Posterior vena cava (tissue), 2 donors: Measurements from ENCODE around the gene TEX48. TPM values are rescaled to one million over a fixed set of nuclear protein-coding genes. Genes with fewer than 3 reads are reported as not detected.

Source experiments
- DNase-seq: peaks from one replicate; pipeline ENCODE4 v3.0.0-alpha.2; 2020; ENCODE audit warnings: low spot score
- intact Hi-C, 2 donors: fragments of 100-400 bp; cut with DNase I; formaldehyde crosslinking; loops; one replicate each; pipeline versions ENCODE4 v1.14.1 to v1.14.2; 2022 to 2023
- total RNA-seq, 2 donors: library from RNA; stranded (reverse); fragmentation: NEBNext Ultra II Directional; extraction: Animal tissue kit (Norgen Biotek cat#: 25700); gene quantifications; one replicate each; pipeline ENCODE4 v1.2.1, GENCODE V29; 2021
- donor health status: DM: yes; HTN: yes; CAD: no.
- donor health status: DM: yes; HTN: yes; CAD: no.

The TEX48 gene
- total RNA-seq, 2 donors from 2014 or later: not detected

DNA sequence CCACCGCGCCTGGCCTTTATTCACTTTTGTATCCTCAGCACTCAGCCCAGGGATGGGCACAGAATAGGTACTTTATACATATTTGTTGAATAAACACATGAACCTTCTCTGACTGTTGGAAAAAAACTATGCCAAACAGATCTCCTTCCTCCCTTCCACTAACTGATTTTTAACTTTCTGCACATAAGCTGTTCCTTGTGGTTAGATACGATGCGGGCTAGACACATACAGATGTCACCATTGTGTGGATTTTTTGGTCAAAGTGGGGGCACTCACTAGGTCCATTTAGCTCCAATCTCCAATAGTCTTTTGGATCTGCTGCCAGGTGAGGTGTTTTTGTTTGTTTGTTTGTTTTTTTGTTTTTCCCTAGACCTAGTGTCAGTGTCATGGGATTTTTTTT lies 5.1 kb downstream of the TEX48 start:
- intact Hi-C loops: loop anchor here in 1 of 2 donors (10.0 kb wide), 1 partner anchor 238 kb away; no protein-coding TSS in a partner anchor
- DNase-seq: no peak

DNA sequence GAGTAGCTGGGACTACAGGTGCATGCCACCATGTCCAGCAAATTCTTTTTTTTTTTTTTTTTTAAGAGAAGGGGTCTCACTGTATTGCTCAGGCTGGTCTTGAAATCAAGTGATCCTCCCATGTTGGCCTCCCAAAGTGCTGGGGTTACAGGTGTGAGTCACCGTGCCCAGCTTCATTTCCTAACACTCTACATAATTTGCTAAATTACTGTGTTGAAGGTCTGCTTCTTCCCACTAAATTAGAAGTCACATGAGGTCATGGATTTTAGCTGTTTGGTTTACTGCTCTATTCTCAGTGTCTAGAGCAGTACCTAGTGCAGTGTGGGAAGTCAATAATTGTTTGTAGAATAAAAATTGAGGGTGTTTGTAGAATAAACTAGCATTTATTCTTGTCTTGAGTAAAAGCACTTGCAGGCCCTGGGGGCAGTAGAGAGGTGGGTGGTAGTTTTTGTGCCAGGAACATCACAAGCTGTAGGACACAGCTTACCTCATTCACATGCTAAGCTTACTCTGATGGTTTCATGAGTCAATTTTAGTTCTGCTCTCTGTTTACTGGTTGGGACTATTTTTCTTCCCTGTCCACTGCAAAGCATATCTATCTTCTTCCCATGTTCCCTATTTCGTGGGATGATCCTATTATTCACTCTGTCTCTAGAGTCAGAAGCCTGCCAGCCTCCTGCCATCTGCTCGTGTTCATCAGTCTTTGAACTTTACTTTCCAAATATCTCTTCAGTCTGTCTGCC lies 7.0 kb downstream of the TEX48 start:
- intact Hi-C loops: loop anchor here in 1 of 2 donors (10.0 kb wide), 1 partner anchor 240 kb away; no protein-coding TSS in a partner anchor
- DNase-seq: no peak

DNA sequence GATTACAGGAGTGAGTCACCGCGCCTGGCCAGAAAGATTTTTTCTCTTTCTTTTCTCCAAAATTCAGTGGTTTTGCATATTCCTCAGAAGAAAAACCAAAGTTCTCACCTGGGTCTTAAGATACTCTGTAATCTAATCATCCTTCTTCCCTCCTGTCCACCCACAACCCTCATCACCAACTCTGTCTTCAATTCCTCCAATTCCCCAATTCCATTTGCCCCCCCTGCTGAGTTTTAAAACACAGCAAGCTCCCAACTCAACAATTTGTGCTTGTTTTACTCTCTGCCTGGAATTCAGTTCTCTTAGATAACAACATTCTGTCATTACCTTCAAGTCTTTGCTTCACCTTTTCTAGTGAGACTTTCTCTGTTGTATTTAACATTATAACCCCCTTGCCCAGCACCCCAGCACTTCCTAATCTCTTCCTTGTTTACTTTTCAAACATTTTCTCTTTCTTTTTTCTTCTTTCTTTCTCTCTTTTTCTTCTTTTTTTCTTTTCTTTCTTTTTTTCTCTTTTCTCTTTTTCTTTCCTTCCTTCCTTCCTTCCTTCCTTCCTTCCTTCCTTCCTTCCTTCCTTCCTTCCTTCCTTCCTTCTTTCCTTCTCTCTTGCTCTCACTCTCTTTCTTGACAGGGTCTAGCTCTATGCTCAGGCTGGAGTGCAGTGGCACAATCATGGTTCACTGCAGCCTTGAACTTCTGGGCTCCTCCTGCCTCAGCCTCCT lies 7.8 kb downstream of the TEX48 start:
- intact Hi-C loops: loop anchor here in 1 of 2 donors (10.0 kb wide), 1 partner anchor 241 kb away; no protein-coding TSS in a partner anchor
- no peak for DNase-seq

DNA sequence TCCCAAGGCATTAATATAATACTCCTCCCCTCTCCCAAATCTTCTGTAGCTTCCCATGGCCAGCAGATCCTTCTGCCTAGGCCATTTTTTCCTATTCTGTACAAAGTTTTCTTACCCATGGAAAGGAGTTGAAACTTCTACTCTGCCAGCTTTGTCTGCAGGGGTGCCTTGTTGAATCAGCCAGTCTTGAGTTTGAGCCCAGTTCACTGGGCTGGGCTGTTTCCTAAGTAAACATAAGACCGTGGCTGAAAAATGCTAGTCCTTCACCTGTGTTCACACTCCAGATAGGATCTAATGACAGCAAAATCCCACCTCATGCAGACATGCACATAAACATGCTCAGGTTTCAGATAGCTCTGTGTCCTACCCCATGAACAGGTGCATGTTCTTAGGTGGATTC lies 10.4 kb downstream of the TEX48 start:
- no peak for DNase-seq
- intact Hi-C loops: loop anchor here in 1 of 2 donors (10.0 kb wide), 1 partner anchor 243 kb away; no protein-coding TSS in a partner anchor

DNA sequence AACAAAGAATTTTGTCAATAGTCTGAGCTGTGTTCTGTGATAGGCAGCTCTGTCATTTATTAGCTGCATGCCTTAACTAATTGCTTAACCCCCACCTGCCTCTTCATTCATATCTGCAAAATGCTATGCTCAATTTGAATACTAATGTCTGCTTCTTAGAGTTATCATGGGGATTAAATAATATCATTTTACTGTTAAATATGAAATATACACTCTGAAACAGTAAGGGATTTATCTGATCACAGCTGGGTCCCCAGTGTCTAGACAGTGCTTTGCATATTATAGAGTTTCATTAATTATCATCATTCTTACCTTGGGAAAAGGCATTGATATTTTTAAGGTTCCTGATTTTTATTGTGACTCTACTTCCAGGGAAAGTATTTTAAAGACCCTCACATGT lies 12.0 kb downstream of the TEX48 start:
- no peak for DNase-seq
- intact Hi-C loops: loop anchor here (10.0 kb wide), 1 partner anchor 245 kb away; no protein-coding TSS in a partner anchor

DNA sequence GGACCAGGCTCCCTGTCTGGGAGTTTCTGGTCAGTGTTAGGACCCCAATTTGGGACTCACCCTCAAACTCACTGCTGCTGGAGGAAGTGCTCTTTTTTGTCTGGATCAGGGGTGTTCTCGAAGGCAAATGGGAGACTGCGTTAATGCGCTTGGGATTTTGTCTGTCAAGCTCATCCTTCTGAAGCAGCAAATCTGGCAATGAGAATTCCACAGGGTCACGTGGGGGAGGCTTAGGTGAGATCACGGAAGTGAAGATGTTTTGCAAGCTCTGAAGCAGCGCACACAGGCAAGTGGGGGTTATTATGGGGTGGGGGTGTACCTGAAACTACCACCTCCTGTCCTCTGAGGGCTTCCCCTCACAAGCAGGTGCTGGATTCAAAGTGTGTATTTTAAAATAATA lies 13.8 kb downstream of the TEX48 start:
- intact Hi-C loops: loop anchor here in 1 of 2 donors (10.0 kb wide), 1 partner anchor 247 kb away; no protein-coding TSS in a partner anchor
- DNase-seq: no peak

DNA sequence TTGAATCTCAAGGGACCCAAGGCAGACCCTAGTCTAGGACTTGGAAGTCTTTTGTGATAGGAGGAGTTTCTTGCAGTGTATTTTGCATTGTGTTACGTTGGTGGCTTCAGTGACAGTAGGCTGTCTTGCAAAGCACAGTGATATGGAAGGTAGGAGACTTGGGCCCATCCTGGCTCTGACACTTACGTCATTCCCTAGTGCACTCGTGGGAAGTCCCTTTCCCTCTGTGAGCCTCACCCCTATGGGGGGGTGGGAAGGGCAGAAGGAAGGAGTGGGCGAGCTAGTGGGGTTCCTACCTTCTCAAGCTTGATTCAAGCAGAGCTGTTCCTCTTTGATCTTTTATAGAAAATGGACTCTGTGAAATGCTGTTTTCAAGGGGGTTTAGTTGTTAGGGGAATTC lies 15.1 kb downstream of the TEX48 start:
- no peak for DNase-seq
- intact Hi-C loops: loop anchor here in 1 of 2 donors (10.0 kb wide), 1 partner anchor 248 kb away; no protein-coding TSS in a partner anchor

DNA sequence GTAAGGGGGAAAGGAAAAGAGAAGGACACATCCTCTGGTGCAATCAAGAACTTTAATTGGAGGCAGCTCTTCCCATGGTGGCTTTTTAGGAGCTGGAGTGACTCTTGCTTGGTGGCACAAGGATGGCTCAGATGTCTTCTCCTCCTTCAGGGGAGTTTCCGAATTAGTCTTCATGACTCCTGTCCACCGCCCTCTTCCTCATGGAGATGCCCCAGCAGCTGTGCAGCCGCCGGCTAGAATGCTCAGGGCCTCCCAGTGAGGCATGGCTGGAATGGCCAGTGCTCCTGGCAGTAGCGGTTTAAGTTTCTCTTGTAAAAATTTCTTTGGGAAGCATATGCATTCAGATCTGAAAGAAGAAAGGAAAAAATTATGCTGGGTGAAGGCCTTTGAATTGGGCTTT lies 15.6 kb downstream of the TEX48 start:
- no peak for DNase-seq
- intact Hi-C loops: loop anchor here in 1 of 2 donors (10.0 kb wide), 1 partner anchor 248 kb away; no protein-coding TSS in a partner anchor

DNA sequence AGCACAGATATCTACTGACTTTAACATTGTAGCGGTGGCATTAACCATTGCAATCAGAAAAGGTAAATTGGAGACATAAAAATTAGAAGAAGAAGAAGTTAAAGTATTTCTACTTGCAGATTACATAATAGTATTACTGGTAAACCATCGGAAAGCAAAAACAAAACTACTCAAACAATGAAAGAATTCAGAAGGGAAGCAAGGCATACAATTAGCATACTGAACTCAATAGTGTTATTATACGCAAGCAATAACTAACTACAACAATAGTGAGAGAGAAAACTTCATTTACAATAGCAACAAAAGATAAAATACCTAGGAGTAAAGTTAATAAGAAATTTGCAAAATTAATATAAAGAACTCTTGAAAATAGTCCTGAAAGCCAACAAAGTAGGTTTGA lies 17.8 kb downstream of the TEX48 start:
- intact Hi-C loops: loop anchor here in 1 of 2 donors (10.0 kb wide), 1 partner anchor 251 kb away; no protein-coding TSS in a partner anchor
- no peak for DNase-seq

DNA sequence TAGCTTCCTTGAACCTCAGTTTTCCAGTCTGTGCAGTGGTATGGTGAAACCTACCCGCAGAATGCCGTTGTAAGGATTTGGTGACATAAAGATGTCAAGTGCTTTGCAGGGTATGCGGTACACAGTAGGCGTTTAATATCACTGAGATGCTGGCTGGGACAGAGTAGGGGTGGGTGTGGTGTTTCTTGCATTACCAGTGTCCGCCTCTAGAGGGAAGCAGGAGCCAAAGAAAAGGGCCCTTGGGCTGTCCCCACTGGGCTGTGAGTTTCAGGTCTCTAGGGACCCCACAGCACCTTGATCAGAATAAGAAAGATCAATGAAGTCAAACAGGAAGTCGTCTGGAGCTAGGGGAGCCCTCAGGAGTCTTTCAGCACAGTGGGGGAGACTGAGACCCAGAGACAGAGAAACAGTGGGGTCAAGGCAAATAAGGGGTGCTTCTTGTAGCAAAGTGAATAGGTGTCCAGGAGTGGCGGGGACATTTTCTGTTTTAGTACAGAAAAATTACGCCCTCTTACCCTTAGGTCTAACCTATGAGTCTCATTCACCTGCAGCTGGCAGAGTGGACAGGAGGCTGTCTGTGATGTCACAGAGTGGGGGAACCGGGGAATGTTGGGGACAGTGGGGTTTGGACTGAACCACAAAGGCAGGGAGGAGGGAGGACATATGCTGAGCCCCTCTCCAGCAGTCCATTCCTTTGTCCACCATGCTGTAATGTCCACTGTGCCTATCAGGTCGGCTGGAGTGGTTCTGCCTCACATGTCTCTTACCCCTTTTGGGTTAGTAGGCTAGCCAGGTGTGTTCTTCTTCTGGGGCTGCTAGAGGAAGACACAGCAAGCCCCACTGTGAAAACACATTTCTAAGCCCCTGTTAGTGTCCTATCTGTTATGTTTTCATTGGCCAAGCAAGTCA lies 19.7 kb downstream of the TEX48 start:
- DNase-seq: no peak
- intact Hi-C loops: loop anchor here in 1 of 2 donors (10.0 kb wide), 1 partner anchor 252 kb away; no protein-coding TSS in a partner anchor

DNA sequence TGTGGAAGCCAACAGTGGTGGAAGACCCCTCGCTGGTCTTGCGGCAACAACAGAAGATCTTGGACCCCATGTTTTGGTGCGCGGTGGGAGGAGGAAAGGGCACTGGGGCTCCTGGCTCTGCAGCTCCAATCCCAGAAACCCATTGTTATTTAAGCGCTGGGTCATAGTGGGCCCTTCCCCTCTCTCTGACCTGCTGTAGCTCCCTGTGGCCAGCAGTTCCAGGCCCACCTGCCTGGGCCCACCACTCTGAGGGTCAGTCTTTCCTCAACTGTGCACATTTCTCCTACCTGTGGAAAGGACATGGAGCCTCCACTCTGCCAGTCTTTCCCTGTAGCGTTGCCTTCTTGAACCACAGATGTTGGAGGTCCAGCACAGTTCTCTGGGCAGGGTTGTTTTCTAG lies 24.3 kb downstream of the TEX48 start, which contains the start of gene TEX53:
TEX53 (minus strand) TSS at position 101 of the 400 bp plus-strand sequence; CDS start at position 70, 31 bp downstream.
- no peak for DNase-seq
- intact Hi-C loops: loop anchor here in 1 of 2 donors (5.0 to 10.0 kb wide), 2 partner anchors 255 to 313 kb away; no protein-coding TSS in a partner anchor

DNA sequence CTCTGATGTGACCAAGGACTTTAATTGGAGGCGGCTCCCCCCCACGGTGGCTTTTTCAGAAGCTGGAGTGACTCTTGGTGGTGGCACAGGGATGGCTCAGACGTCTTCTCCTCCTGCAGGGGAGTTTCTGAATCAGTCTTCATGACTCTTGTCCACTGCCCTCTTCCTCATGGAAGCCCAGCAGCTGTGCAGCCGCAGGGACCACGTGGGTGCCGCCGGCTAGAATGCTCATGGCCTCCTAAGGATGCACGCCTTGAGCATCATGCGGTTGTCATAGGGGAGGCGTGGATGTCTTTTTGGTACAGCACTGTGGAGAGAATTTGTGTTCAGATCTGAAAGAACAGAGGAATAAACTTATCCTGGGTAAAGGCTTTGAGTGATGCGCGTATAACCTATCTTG lies 25.7 kb downstream of the TEX48 start:
- intact Hi-C loops: loop anchor here in 1 of 2 donors (5.0 to 10.0 kb wide), 2 partner anchors 254 to 312 kb away; no protein-coding TSS in a partner anchor
- DNase-seq: no peak

DNA sequence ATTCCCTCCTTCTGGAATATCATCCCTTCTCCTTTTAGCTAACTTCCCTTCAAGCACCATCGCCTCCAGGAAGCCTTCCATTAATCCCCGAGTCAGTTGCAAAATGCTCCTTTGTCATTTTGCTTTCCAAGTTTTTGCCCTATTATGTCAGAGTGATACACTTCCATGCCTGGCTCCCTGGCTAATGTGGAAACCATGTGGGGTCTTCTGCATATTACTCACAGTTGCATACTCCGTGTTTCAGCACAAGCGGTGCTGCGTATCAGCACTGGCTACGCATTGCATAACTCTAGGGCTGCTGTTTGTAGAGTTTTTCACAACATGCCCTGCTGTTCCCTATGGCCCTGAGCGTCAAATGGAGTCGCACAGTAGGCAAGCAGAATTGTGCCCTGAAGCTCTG lies 26.3 kb downstream of the TEX48 start:
- intact Hi-C loops: loop anchor here in 1 of 2 donors (5.0 to 10.0 kb wide), 2 partner anchors 253 to 311 kb away; no protein-coding TSS in a partner anchor
- DNase-seq: no peak

DNA sequence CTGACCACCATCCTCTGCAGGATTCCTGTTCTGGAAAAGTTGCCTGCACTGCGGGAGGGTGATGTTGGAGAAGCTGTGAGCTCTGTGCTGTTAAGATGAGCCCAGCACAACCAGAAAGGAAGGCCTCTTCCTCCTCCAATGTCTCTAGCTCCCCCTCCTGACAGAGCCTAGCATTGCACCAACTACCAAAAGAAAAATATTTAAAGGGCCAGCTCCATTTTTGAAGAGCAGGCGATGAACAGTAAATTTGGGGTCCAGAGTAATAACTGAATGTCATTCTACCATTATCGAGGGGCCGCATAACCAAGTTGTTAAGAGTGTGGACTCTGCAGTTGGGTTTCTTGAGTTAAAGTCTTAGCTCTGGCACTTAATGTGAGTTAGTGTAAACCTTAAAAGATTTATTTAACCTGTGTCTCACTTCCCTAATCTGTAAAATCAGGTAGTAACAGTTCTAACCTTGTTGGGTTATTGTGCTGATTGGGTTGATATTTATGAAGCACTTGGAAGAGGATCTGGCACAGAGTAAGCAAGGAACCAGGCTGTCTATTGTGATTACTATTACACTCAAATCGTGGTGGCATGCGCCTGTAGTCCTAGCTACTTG lies 28.3 kb downstream of the TEX48 start:
- intact Hi-C loops: loop anchor here (5.0 to 10.0 kb wide), 3 partner anchors 171 to 309 kb away; no protein-coding TSS in a partner anchor
- no peak for DNase-seq

DNA sequence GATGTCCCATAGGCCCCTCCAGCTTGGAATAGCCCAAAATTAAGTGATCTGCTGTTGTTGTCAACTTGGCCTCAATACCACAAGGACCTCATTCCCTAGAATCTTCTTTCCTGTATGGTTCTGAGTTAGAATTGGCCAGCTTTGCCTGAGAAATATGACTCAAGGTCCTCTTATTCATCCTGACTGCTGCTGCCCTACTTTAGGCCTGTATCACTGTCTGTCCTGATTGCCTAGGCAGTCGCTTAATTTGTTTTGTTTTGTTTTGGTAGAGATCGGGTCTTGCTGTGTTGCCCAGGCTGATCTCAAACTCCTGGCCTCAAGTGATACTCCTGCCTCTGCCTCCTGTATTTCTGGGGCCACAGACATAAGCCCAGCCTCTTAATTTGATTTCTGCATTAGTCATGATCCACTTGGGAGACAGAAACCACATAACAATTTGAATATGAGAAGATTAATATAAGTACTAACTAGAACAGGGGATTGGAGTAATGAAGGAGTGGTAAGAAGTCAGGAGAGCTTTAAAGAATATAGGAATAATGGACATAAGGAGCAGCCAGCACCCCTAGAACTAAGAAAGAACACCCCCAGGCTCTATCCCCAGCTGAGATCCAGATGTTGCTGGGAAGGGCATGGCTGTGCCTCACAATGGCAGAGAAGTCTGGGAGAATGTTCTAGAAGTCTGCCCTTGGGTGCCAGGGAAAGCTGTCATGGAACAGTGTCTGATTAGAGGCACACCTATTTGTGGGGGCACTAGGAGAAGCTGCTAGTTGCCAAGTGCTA lies 29.0 kb downstream of the TEX48 start:
- intact Hi-C loops: loop anchor here (5.0 to 10.0 kb wide), 3 partner anchors 171 to 308 kb away; no protein-coding TSS in a partner anchor
- DNase-seq: no peak

DNA sequence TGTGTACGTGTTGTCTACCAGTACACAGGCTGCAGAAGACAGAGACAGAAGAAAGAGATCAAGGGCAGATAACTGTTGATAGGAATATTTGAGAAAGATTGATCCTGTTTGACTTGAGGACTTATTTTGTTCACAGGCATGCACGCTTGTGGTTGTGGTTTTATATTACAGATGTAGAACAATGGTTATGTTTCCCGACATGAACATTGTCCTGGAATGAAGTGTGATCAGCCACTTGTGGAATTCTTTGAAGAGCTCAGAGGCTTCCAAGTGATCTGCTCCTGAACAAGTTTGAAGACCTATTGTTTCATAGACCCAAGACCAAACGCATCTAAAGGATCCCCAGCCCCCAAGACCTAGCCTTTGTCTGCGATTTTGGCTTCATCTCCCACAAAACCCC lies 38.1 kb downstream of the TEX48 start:
- intact Hi-C loops: no loop called here
- DNase-seq: no peak

DNA sequence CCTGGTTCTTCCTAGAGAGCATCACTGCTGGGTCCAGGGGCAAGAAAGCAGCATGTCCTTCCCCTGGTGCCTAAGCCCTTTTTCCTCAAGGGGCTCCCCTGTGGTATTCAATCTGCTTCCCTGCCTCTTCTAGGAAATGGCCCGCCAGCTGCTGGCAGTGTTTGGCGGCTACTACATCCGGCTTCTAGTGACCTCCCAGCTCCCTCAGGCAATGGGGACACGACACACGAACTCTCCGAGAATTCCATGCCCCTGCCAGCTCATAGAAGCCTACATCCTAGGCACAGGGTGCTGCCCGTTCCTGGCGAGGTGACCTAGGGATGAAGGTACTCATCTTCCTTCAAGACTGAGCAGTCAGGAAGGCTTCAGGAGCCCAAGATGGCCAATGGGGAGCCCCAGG lies 39.0 kb downstream of the TEX48 start:
- intact Hi-C loops: no loop called here
- DNase-seq: peak; percentile 51
